Neural progenitor cell (in vitro differentiated cells): ENCODE data around the gene FREM2.

ENCODE experiments used
- EZH2 ChIP-seq: fragments of 200-600 bp; sonication (generic); IDR thresholded peaks from 2 replicates; pipeline ENCODE4 v1.6.1; 2017; ENCODE audit warnings: antibody characterized with exemption, mild to moderate bottlenecking, moderate library complexity
- EZH2phosphoT487 ChIP-seq: fragments of 200-600 bp; sonication (generic); IDR thresholded peaks from 2 replicates; pipeline ENCODE4 v1.6.1; 2017; ENCODE audit warnings: antibody characterized with exemption
- TF ChIP-seq, protein P1 (sequence below): fragments of 200-600 bp; sonication (generic); IDR thresholded peaks from 2 replicates; pipeline ENCODE4 v1.5.1; 2017; ENCODE audit warnings: antibody characterized with exemption, mild to moderate bottlenecking

DNA sequence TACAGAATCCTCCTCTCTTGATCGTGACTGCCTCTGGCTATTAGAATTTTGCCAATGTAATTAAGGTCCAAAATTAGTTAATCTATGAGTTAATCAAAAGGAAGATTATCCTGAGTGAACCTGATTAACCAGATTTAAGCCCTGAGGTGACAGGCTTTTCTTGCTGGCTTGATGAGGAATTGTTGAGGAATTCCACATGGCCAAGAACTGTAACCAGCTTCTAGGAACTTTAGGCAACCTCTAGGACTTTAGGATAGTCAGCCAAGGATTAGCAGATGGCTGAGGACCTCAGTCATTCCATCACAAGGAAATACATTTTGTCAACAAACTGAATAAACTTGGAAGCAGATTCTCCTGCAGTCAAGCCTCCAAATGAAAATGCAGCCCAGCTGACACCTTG lies 219.0 kb downstream of the FREM2 start:
- TF ChIP-seq, protein P1, sequence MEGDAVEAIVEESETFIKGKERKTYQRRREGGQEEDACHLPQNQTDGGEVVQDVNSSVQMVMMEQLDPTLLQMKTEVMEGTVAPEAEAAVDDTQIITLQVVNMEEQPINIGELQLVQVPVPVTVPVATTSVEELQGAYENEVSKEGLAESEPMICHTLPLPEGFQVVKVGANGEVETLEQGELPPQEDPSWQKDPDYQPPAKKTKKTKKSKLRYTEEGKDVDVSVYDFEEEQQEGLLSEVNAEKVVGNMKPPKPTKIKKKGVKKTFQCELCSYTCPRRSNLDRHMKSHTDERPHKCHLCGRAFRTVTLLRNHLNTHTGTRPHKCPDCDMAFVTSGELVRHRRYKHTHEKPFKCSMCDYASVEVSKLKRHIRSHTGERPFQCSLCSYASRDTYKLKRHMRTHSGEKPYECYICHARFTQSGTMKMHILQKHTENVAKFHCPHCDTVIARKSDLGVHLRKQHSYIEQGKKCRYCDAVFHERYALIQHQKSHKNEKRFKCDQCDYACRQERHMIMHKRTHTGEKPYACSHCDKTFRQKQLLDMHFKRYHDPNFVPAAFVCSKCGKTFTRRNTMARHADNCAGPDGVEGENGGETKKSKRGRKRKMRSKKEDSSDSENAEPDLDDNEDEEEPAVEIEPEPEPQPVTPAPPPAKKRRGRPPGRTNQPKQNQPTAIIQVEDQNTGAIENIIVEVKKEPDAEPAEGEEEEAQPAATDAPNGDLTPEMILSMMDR, result no peak
- TF ChIP-seq EZH2phosphoT487, result no peak
- TF ChIP-seq EZH2, result no peak
